Iris pigment epithelial cell (primary cell): Measurements from ENCODE around the gene SH3BP5.
A peak's percentile ranks its signal among the peaks of the same experiment; 100 is the strongest.

Experiments used
- DNase-seq: peaks from one replicate; pipeline ENCODE4 v3.0.0-alpha.2; 2011; ENCODE audit warnings: low read depth

SH3BP5 gene

DNA sequence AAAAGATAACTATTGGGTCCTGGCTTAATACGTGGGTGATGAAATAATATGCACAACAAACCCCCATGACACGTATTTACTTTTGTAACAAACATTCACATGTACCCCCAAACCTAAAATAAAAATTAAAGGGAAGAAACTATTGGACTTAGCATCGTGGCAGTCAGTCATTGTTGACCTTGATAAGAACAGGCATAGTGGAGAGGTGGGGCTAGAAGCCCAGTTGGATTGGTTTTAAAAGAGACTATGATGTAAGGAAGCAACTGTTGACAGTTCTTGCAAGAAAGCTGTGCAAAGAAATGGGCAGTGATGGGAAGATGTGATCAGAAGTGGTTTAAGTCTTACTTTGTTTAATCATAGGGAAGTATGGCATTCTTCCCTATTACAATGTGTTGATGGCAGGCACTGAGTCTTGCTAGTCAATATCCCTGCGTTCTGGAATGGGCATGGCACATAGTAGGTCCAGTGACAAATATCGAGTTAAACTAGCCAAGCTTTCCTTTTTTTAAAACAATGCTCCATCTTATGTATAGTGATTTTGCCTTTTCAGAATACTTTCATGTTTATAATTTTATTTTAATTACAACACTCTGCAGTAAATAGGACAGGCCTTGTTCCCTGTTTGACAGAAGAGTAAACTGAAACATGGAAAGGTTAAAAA lies 88.4 kb downstream of the SH3BP5 start:
- DNase-seq: no peak

DNA sequence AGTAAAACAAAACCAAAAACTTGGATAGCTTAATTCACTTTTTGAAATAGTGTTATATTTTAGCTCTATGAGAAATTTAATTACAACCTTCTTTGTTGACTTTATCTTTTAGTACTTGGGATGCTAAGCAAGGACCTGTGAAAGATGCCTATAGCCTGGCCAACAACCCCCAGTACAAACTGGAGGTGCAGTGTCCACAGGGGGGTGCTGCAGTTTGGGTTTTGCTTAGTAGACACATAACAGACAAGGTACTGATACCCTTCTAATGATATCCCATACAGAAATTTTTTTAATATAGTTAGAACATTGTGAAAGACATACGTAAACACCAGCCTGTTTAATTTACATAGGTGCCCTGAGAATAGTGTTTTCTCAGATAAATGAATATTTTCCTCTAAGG lies 91.0 kb downstream of the SH3BP5 start:
- DNase-seq: no peak

DNA sequence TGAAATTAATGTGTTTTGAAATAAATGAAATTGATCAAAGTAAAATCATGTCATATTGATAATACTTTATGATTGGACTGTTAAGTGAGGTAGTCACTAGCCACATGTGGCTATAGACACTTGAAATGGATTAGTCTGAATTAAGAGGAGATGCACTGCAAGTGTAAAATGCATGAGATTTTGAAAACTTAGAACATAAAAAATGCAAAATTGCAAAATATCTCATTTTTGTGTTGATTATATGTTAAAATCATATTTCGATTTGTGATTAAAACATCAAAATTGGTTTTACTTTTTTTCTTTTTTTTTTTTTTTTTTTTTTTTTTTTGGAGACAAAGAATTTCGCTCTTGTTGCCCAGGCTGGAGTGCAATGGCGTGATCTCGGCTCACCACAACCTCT lies 103.1 kb downstream of the SH3BP5 start:
- no peak for DNase-seq

DNA sequence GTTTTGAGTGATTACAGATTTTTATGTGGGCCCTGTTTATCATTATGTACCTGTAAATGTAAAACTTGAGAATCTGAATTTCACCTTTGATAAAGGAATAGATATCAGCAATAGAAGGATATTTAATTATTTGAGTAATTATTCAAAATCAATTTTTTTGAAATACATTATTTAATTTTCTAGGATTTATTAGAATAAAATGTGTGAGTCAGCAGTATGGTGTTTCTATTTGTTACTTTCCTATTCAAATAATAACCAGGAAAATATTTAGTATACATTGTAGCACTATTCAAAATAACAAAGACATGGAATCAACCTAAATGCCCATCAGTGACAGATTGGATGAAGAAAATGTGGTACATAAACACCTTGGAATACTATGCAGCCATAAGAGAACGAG lies 104.2 kb downstream of the SH3BP5 start:
- DNase-seq: no peak

DNA sequence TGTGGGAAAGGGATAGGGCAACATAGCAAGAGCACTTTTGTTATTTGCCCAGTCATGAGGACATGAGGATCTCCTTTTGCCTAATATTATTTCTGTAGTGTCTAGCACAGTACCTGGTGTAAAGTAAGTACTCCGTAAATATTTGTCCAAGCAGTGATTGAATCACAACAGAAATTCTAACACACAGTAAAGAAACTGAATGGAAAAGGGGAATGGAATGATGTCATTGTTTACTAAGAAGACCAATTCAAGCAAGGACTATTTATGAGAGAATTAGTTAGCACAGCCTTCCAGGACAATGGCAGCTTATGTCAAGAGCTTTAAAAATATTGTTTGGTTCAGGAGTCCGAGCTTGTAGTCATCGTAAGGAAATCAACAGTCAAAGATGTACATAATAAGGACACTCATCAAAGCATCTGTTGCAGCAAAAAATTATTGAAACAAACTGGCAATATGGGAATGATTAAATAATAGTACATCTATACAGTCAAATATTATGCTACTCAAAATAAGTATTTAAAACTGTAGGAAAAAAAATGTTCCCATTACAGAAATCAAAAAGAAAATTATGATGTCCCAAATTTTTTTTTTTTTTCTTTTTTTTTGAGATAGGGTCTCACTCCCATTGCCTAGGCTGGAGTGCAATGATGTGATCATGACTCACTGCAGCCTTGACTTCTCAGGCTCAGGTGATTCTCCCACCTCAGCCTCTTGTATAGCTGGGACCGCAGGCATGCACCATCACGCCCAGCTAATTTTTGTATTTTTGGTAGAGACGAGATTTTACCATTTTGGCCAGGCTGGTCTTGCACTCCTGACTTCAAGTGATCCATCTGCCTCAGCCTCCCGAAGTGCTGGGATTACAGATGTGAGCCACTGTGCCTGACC lies 108.5 kb downstream of the SH3BP5 start:
- DNase-seq: peak; percentile 36

DNA sequence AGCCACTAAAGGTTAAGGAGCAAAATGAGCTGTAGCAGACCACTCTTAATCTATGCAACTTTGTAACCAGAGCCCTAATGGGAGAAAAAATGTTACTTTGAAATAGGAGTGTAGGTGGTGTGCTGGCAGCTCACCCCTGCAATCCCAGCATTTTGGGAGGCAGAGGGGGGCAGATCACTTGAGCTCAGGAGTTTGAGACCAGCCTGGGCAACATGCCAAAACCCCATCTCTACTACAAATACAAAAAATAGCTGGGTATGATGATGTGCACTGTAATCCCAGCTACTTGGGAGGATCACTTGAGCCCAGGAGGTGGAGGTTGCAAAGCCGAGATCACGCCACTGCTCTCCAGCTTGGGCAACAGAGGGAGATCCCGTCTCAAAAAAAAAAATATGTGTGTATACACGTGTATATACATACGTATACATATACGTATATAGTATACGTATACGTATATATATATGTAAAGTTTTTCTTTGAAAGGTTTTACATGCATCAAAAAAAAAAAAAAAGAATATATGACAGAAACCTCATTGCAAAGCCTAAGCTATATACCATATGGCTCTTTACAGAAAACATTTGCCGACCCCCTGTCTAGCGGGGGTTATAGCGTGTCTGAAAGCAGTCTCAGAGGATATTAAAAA lies 110.7 kb downstream of the SH3BP5 start:
- DNase-seq: no peak

DNA sequence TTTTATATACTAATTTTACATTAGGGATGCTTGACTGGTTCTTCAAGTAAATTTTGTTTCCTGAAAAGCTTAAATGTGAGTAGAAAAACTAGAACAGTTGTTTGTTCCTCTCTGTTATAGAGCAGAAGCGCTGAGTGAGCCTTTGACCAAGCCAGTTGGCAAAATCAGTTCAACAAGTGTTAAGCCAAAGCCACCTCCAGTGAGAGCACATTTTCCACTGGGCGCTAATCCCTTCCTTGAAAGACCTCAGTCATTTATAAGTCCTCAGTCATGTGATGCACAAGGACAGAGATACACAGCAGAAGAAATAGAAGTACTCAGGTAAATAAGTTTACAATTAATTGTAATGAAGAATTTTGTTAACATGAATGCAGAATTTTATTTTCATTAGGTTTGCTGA lies 111.7 kb downstream of the SH3BP5 start:
- DNase-seq: no peak

DNA sequence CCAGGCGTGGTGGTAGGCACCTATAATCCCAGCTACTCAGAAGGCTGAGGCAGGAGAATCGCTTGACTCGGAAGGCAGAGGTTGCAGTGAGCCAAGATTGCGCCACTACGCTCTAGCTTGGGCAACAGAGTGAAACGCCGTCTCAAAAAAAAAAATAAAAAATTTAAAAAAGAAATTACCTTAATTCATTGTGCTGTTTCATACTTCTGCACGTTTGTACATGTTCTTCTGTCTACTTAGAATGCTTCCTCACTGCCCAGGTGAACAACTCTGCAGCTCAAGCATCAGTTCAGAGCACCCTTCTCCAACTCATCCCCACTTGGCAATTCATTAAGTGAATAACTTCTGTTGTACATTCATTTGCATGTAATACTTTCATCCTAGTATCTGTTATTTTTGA lies 112.3 kb downstream of the SH3BP5 start:
- DNase-seq: no peak

DNA sequence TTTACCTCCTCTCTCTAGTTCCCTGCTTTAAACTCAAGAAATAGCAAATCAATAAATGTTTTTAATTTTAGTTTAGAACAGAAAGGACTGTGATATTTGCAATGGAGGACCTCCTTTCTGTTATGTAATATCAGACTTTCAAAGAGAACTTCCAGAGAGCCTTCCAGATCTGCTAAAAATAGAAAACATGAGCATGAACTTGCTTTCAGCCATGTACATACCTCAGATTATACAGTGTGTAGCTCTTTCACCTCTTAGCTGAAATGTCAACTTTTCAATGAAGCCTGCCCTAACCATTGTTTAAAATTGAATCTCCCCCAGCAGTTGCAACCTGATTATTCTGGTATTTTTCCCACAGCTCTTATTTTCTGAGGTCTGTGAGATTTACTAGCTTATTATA lies 113.7 kb downstream of the SH3BP5 start:
- DNase-seq: no peak

DNA sequence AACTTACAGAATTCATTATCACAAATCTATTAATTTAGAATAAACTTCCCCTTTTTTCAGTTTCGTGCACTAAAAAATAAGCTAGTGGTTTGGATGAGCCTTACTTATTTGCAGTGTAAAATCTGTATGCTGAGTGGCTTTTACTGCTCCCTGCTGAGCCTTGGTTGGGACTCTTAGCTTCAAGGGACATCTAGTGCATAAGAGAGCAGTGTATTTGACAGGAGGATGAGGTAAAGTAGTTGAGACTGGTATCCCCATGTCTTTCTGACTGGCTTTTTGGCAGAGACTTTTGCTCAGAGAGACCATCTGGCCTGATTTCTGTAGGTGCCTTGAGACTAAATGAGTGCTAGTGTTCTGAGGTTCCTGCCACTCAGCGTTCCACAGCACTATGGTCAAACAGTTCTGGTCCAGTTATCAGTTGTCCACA lies 114.5 kb downstream of the SH3BP5 start:
- no peak for DNase-seq

DNA sequence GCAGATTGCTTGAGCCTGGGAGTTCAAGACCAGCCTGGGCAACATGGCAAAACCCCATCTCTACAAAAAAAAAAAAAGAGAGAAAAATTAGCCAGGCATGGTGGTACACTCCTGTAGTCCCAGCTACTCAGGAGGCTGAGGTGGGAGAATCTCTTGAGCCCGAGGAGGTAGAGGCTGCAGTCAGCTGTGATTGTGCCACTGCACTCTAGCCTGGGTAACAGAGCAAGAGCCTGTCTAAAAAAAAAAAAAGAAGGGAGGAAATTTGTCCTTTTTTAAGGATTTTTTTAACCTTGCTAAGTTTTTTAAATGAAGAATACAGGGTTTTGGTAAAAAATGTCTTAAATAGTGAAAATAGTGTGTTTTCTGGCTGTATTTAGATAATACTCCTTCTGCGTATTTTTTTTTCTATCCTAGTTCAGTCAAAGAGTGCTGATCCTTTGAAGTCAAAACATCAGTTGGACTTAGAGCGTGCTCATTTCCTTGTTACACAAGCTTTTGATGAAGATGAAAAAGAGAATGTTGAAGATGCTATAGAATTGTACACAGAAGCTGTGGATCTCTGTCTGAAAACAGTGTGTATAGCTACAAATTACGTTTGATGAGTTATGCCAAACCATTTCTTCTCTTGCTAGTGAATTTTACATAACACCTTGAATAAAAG lies 115.2 kb downstream of the SH3BP5 start:
- DNase-seq: no peak

DNA sequence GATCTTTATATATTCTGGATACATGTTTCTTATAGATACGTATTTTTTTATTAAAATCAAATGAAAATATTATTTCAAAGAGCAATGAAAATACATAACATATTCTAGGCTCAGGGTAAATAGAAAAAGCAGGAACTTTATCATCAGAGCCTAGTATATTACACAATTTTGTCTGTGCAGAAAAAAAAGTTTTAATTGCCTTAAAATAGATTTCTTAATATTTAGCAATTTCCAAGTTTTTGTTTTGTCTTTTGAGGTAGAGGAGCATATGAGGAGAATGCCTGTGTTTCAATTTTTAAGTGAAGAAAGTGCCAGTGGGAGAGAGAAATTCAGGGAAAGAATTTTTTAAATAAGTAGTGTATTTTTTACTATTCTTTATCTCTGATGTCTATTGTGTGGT lies 115.9 kb downstream of the SH3BP5 start:
- no peak for DNase-seq

DNA sequence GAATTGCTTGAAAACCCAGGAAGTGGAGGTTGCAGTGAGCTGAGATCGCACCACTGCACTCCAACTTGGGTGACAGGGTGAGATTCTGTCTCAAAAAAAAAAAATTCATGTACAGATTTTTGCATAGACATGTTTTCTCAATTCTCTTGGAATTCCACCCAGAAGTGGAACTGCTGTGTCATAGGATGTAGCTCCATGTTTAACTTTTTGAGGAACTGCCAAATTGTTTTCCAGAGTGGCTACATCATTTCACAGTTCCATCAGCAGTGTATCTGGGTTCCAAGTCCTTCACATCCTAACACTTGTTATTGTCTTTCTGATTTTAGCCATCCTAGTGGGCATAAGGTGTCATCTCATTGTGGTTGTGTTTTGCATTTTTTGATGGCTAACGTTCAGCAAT lies 116.4 kb downstream of the SH3BP5 start:
- peak; percentile 18 for DNase-seq

DNA sequence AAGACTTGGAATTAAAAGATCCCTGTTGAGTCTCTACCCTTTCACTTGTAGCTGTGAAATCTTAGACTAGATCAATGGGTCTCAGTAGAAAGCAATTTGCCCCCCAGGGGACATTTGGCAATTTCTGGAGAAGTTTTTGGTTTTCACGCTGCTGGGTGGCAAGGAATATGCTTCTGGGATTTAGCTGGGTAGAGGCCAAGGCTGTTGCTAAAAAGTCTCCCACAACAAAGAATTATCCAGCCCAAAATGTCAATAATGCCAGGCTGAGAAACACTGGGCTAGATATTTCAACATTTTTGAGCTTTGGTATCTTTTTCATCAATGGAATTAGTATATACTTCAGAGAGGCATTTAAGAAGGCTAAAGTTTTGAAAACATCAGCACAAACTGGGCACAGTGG lies 117.6 kb downstream of the SH3BP5 start:
- no peak for DNase-seq

DNA sequence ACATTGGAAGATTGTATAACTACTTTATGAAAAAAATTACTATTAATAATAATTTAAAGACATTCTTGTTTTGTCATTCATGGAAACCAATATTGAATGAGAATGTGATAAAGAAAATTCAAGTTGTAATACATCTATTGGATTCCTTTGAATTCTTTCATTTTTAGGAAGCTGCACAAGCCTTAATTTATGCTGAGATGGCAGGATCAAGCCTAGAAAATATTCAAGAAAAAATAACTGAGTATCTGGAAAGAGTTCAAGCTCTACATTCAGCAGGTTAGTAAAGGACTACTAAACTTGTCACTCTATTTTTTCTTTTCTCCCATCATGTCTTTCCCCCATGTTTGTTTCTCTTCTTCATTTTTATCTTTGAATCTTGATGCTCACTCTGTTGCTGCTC lies 120.4 kb downstream of the SH3BP5 start:
- no peak for DNase-seq

DNA sequence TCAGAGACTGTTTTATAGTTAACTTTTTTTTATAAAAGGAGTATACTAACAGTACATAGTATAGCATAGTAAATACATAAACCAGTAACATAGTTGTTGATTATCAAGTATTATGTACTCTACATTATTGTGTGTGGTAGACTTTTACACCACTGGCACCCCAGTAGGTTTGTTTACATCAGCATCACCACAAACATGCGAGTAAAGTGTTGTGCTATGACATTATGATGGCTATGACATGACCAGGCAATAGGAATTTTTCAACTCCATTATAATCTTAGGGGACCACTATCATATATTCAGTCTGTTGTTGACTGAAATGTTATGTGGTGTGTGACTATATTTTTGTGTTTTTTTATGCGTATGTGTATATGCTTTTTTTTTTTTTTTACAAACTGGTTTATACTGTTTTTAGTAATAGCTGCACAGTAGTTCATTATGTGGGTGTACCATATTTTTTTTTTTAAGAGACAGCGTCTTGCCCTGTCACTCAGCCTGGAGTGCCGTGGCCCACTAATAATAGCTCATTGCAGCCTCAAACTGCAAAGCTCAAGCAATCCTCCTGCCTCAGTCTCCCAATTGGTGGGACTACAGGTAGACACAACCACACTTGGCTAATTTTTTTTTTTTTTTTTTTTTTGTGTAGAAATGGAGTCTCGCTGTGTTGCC lies 124.4 kb downstream of the SH3BP5 start:
- DNase-seq: peak; percentile 31

DNA sequence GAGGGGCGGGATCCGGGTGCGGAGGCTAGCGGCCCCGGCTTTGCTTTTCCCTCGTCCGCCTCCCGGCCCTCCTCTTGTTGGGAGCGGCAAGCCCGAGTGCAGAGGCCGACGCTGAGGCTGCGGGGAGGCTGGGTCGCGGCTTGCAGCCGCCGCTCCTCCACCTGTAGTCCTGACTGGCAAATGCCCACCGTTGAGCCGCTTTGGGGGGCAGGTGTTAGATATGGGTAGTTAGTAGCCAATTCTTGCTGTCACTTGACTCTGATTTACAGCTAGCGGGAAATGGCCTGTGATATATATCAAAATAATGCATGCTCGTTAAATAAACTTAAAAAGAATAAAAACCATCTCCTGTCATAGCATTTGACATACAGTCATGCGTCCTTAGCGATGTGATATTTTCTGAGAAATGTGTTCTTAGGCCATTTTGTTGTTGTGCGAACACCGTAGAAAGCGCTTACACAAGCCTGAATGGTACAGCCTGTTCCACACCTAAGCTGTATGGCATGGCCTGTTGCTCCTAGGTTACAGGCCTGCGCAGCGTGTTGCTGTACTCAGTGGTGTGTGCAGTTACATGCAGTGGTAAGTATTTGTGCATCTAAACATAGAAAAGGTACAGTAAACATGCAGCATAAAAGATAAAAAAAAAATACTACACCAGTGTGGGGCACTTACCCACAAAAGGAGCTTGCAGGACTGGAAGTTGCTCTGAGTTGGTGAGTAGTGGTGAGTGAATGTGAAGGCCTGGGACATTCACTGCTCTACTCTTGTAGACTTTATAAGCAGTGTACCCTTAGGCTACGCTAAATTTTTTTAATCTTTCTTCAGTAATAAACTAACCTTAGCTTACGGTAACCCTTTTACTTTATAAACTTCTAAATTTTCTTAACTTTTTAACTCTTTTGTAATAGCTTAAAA lies 125.5 kb downstream of the SH3BP5 start:
- peak; percentile 52 for DNase-seq

DNA sequence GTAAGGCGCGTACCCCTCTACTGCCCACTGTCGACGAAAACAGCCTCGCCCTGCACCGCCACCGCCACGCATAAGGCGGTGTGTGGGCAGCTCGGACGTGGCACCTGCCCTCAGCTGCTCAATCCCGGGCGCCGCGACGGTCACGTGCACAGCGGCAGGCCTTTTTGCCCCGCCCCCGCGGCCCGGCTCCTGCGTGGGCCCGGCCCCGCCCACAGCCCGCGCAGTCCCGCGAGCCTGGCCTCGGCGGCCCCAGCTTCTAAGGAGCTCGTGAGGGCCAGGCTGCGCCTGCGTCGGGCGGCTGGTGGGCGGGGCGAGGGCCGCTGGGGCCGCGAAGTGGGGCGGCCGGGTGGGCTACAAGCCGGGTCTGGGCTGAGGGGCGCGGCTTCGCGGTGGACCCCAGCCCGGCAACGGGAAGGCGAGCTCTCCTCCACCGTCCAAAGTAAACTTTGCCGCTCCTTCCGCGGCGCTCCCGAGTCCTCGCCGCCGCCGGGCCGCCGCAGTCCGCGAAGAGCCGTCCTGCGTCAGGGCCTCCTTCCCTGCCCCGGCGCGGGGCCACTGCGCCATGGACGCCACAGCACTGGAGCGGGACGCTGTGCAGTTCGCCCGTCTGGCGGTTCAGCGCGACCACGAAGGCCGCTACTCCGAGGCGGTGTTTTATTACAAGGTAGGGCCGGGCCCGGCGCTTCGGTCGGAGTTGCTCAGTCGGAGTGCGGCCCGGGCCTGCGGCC lies 126.3 kb downstream of the SH3BP5 start, which contains the start of gene CAPN7:
TSS of gene CAPN7 (plus strand) at position 313 of the 728 bp plus-strand sequence. CDS start at position 563, 250 bp downstream.
- peak; percentile 94 for DNase-seq

DNA sequence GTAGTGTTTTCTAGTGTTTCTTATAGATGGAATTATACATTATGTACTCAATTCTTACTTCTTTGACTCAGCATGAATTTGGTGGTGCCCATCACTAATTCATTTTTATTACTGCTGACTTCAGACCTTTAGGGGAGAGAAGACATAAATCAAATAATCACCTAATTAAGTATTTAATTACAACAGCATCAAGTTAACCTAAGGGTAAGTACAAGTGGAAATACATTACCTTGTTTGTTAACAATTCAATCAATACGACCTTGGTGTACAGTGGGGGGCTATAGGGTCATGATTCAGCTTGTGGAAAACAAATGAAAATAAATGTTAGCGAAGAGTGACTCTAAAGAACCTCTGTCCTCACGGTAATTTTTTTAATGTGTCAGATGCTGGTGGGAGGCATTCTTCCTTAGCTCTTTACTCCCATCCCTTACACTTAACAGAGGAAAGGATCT lies 126.9 kb downstream of the SH3BP5 start:
- DNase-seq: no peak
